T47D (cell line): Measurements from ENCODE around the gene TTC31.

ENCODE experiments used
- DNase-seq, 2 experiments: peaks; one replicate each; pipeline versions ENCODE4 v3.0.0 to v3.0.0-alpha.2; 2011 to 2012; ENCODE audit warnings: low read depth in 1 of 2, low spot score in 1 of 2
- JUND ChIP-seq: IDR thresholded peaks from 2 replicates; pipeline ENCODE4 v1.6.1; 2012; ENCODE audit warnings: low read depth
- in situ Hi-C: cut with HindIII; loops from 2 replicates; pipeline ENCODE4 v1.10.0; 2016; ENCODE audit warnings: low sequenced_read_pairs, low pct_unique_long_range_greater_than_20kb

The TTC31 gene

DNA sequence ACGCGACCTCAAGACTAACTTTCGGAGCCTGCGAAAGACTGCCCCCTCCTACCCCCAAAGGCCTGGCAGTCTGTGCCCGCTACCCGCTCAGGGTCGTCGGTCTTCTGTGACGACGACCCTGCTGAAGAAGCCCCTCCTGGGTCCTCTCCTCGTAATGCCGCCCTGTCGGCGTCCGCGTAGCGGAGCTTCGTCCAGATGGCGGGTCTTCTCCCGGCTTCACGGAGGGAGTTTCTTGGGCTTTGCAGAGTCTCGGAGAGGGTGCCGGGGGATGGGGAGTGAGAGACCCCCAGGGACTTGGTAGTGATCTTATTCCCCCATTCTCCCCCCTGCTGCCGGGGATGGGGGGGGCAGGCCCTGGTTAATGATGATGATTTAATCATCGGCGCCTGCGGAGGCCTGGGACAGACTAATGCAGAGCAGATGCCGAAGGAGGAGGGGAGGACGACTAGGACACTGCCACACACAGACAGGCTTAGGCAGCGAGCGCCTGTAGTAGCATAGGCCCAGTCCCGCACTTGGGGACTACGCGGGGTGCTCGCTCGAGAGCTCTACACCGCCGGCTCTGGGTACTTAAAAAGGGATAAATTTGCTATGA lies 25.1 kb downstream of the TTC31 start:
- in situ Hi-C loops, result no loop called here
- DNase-seq, result peak; percentile 46 to 54
- no peak for TF ChIP-seq JUND

DNA sequence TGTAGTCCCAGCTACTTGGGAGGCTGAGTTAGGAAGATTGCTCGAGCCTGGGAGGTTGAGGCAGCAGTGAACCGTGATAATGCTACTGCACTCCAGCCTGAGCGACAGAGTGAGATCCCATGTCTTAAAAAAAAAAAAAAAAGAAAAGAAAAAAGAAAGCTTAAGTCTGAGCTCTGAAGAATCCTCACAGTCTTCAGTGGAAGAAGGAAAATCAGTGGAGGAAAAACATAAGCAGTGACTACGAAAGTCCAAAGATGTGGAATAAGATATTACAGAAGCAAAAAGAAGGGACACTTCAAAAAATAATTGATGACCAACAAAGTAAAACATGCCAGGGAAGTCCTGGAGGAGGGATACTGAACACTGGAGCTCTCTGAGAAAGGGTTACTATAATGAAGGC lies 27.4 kb downstream of the TTC31 start:
- no peak for TF ChIP-seq JUND
- DNase-seq, result no peak
- in situ Hi-C loops, result no loop called here

DNA sequence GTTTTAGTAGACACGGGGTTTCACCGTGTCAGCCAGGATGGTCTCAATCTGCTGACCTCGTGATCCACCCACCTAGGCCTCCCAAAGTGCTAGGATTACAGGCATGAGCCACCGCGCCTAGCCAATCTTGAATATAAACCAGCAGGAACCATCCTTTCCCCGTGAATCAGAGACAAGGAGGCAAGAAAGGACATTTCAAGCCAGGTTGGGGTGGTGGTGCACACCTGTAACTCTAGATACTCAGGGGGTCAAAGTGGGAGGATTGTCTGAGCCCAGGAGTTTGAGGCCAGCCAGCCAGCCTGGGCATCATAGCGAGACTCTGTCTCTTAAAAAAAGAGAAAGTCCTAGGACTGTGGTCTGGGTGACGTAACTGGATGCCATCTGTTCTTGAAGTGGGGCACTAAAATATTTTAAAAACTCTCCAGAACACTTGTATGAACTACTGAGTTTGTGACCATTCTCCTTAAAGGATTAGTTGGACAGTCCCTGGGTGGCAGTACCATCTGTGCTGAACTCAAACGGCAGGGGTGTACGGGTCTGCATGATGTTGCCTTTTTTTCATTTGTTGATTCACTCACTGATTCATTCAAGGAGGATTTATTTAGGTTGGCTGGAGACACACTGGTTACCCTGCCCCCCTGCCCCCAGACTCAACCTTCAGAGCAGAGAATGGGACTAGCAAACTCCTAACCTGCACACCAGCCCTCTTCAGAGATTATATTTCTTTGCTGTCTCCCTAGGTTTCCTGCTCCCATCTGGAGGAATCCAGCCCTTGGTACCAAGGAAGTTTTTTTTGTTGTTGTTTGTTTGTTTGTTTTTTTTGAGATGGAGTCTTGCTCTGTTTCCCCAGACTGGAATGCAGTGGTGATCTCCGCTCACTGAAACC lies 28.5 kb downstream of the TTC31 start:
- in situ Hi-C loops, result no loop called here
- no peak for DNase-seq
- TF ChIP-seq JUND, result no peak

DNA sequence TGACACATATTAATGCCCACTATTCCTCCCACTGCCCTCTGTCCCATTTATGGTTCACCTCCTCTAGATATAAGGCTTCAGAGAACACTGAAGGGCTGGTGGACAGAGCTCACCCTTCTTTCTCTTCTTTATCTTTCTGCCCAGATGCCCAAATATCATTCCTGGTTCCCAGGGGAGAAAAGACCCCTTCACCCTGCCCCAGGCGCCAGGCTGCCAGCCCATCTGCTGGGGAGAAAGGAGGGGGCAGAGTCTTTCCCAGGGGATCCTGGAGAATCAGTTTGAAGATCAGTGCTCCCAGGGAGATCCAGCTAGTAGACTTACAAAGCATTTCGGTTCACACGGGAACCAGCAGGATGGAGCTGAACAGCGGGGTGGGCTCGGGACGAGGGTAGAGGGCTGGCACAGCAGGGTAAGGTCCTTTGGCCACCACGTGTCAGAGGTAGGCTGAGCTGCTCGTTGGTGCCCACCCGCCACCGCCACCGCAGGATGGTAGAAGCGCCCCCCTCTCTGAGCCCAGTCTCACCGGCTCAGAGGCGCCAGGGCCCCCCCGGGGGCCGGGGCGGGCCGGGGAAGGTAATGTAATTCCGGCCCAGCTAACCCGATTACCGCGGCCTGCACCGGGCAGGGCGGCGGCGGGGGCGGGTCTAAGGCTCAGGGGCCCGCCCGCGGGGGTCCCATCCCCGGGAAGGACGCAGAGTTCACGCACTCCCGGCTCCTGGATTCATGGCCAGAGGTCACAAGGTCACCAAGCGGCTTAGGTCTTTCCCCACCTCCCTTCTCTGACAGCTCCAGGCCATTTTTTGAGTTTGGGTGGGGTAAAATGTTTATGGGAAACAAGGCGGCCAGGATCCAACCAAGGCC lies 30.1 kb downstream of the TTC31 start:
- DNase-seq, result no peak
- no peak for TF ChIP-seq JUND
- in situ Hi-C loops, result no loop called here

DNA sequence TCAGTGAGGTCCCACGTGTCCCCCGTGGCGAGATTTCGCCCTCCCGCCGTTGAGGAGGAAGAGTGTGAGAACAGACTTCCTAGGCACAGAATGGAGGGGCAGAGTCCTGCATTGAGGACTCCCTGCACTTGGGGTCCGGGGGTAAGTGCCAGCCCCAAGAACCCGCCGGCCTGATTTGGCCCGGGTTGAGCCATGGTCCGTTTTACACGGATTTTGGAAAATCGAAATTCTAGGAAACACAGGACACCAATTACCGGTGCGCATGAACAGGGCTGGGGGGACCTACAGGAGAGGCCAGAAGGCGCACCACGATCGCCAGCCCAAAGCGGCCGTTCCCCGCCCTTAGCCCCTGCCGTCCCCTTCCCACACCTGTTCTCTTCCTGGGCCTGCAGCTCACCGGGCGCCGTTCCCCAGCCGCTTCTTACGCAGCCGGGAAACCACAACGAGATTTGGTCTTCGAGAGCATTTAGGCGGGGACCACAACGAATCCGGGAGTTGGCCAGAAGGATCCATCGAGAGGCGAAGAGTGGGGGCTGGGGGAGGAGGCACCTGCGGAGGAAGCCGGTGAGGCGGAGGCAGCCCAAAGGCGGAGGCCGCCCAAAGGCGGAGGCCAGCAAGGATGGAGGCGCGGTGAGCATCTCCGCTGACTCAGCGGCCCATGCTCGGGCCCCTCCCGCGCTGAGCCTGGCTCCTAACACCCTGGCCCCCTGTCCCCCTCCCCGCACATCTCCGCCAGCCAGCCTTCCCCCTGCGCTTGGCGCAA lies 30.9 kb downstream of the TTC31 start:
- DNase-seq, result no peak
- TF ChIP-seq JUND, result no peak
- in situ Hi-C loops, result no loop called here

DNA sequence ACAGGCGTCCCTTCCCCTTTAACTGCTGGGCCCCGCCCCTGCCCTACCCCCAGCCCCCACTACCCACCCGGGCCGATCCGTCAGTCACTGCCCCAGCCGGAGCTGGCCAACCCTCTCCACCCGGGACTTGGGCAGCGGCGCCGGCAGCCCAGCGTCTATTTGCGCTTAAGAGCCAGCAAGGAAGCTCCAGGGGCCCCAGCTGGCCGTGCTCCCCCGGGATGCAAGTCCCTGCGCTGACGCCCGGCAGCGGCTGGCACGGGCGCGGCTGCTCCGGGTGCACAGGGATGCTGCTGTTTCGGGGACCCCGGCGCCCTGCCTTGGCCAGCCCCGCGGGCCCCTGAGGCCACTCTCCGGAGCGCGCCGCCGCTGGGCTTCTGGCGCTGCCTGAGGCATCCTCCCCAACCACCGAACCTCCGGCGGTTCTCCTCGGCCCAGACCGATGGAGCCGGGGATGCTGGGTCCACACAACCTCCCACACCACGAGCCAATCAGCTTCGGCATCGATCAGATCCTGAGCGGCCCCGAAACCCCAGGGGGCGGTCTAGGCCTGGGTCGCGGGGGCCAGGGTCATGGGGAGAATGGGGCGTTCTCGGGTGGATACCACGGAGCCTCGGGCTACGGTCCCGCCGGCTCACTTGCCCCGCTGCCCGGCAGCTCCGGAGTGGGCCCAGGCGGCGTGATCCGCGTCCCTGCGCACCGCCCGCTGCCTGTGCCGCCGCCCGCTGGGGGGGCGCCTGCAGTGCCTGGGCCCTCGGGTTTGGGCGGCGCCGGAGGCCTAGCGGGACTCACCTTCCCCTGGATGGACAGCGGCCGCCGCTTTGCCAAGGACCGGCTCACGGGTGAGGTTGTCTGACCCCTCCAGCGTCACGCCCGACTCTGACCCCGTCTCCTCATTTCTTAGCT lies 31.7 kb downstream of the TTC31 start, which contains the start of gene TLX2:
TSS of gene TLX2 (plus strand) at position 83 of the 903 bp plus-strand sequence. CDS start at position 440, 357 bp downstream.
- in situ Hi-C loops, result no loop called here
- DNase-seq, result no peak
- no peak for TF ChIP-seq JUND

DNA sequence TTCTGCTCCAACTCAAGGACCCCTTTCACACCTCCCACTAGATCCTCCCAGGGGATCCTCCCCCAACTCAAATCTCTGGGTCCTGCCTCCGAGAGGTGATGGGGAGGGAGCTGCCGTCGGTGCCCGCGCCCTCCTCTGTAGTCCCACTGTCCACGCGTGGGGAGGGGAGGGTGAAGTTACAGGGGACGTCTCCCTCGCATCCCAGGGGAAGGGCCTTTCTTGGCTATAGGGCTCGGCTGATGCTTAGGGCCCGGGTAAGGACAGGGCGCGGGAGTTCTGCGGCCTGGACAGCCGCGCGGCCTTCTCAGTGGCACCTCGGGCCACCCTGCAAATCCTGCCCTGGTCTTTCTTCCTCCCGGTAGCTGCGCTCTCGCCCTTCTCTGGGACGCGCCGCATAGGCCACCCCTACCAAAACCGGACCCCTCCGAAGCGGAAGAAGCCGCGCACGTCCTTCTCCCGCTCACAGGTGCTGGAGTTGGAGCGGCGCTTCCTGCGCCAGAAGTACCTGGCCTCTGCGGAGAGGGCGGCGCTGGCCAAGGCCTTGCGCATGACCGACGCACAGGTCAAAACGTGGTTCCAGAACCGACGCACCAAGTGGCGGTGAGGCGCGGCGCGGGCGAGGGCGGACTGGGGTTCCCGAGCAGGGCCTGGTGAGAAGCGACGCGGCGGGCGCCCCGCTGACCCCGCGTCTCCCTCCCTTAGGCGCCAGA lies 32.5 kb downstream of the TTC31 start:
- no peak for DNase-seq
- in situ Hi-C loops, result no loop called here
- TF ChIP-seq JUND, result no peak

DNA sequence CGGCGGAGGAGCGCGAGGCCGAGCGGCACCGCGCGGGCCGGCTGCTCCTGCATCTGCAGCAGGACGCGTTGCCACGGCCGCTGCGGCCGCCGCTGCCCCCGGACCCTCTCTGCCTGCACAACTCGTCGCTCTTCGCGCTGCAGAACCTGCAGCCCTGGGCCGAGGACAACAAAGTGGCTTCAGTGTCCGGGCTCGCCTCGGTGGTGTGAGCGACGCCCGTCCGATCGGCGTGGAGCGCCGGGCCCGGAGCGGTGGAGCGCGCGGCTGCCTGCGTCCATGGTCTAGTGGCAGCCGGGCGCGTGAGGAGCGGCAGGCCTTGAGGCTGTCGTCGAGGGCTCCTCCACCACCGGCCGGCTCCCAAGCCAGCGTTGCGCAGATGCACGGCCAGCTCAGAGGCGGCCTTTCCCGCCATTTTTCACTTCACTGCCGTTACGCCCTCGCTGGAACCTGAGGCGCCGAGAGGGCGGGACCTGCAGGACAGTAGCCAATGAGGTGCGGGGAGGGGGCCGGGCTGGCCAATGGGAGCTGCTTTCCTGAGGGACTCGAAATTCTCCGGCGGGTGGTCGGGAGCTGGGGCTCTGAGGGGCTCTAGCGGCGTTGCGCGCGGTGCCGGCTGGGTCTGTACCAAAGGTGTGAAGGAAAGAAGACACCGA lies 33.2 kb downstream of the TTC31 start:
- DNase-seq, result no peak
- TF ChIP-seq JUND, result no peak
- in situ Hi-C loops, result no loop called here

DNA sequence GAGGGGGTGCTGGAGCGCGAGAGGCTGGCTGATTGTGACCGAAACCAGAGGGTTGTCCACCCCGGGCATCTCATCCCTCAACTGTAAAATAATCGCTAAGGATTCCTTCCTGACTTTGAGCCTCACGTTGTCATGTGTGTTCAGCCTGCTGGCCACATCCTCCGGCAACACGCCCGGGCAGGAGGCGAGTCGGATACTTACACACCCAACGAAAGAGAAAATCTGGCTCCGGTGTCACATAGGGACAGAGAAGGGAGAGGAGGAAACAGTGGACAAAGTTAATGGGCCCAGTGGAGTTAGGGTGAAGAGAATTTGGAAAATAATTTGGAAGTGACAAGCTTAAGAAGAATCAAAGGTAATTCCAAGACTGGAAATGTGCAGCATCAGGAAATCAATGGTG lies 33.8 kb downstream of the TTC31 start:
- in situ Hi-C loops, result no loop called here
- TF ChIP-seq JUND, result no peak
- DNase-seq, result no peak

DNA sequence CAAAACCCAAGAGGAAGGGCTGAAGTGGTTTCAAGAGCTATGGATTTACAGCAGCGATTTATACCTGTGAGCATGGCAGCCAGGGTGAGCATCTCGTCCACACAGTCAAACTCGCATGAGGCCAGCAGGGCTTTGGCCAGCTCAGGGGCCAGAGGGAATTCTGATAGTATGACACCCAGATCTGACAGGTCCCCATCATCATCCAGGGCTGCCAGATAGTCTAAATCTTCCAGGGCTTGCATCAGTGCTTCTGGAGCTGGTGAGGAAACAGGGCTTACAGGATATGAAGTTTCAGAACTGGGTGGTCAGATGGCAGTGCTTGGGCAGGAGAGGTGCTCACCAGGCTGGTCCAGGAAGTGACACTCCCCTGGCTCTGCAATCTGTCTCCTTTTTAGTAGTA lies 39.6 kb downstream of the TTC31 start:
- no peak for TF ChIP-seq JUND
- no peak for DNase-seq
- in situ Hi-C loops, result no loop called here
